CD4-positive, alpha-beta T cell treated with Interleukin-10 for 1 hour (primary cell): ENCODE results near the gene PODXL2.

ENCODE experiments used
- DNase-seq: peaks from one replicate; pipeline ENCODE4 v3.0.0-alpha.2; 2020

PODXL2 gene

DNA sequence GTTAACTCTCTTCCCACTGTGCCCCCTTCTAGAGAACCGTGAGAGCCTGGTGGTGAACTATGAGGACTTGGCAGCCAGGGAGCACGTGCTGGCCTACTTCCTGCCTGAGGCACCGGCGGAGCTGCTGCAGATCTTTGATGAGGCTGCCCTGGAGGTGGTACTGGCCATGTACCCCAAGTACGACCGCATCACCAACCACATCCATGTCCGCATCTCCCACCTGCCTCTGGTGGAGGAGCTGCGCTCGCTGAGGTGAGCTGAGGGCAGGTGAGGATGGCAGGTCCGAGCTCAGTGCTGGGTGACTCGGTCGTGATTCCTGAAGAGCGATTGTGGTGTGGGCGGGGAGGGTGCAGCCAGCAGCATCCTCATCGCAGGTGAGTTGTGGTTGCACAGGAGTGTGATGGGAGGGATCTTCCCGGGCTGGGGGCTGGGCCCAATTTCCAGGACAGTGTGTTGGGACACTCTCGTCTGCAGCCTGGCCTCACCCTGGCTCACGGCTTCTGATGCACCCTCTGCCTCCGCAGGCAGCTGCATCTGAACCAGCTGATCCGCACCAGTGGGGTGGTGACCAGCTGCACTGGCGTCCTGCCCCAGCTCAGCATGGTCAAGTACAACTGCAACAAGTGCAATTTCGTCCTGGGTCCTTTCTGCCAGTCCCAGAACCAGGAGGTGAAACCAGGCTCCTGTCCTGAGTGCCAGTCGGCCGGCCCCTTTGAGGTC lies 22.7 kb upstream of the PODXL2 start:
- no peak for DNase-seq

DNA sequence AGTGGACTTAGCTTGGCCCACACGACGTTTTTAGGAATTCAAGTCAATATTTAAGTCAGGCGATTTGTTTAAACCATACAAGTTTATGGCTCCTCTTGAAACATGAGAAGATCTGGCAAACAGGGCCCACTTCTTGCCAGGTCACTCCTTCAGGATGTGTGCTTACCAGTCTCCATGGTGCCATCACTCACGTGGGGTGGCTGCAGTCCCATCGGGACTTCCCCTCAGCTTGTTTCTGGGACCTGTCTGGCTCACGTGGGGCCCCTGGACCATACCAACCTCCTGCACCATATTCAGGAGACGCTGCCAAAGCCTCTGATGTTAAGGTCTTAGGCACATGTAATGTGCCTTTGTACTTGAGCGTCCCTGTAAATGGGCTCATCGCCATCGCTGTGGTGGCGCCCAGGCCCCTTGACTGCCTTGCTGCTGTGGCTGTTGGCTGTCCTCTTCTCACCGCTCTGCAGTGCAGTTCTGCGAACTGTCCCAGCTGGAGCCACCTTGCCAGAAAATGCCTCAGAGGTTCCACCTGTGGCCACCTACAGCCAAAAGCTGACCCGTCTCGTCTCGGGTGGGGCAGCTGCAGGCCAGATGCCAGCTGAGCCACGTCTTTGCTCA lies 21.9 kb upstream of the PODXL2 start:
- DNase-seq: no peak

DNA sequence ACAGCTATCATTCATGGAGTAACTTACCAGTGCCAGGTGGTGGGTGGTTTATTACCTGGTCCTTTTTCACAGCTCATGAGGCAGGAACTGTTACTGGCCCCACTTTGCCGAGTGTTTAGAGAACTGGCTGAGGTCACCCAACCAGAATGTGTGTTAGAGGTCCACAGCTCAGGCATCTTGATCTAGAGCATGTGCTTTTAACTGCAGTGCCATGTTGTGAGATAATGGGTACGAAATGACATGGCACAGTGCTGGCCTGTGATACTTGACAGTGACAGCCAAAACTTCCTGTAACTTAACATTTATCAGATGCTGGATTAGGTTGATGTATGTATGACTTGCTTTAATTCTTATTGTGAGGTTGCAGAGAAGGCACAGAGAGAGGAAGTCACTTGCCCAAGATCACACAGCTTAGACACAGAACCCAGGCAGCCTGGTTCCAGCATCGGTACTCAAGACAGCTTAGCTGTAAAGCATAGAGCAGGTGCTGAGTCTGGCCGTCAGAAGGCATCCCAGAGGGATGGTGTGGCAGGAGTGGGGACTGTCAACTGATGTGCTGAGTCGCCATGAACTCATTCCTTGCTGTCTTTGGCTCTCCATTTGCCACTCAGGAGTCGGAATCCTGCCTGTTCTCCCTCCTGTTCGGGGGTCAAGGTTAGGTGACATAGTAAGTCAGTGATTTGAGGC lies 21.2 kb upstream of the PODXL2 start:
- DNase-seq: no peak

DNA sequence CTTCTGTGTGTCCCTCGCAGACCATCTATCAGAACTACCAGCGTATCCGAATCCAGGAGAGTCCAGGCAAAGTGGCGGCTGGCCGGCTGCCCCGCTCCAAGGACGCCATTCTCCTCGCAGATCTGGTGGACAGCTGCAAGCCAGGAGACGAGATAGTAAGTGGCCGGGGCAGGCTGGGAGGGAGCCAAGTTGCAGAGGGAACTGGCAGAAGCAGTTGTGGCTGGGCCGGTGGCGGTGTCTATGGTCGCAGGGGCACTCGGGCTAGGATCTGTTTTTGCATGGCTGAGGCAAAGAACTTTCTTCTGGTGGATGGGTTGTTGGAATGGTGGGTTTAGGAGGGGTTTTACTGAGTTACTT lies 20.6 kb upstream of the PODXL2 start:
- no peak for DNase-seq

DNA sequence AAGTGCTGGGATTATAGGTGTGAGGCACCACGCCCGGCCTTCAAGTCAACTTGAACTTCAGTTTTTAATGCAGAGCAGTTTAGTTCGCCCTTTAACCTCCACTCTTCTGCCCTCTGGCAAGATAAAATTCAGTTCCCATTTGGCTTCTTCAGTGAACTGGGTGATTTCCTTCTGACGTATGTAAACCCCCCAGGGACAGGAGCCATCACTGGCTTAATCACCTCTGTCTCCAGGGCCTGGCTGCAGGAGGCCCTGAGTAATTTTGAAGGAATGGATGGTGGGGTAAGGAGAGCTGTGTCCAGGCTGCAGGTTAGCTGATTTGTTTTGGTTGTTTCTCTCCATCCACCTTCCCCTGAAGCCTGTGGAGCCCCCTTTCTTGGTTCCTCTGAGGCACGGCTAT lies 18.9 kb upstream of the PODXL2 start:
- DNase-seq: no peak

DNA sequence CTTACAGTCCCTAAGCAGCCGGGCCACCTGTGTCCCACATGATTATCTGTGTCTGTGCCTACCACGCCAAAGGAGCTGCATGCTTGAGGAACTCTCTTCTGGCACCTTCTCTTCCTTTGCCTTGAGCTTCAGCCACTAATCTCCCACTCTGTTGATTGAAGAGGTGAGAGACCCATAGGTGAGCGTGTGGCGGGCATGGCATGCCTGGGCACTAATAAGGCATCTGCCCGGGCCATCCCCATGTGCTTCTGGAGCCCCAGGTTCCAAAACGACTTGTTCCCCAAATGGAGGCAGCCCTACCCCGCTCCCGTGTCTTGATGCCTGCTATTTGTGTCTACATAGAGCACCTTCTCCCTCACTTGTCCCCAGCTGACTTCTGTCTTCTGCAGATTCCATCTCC lies 17.7 kb upstream of the PODXL2 start:
- DNase-seq: no peak

DNA sequence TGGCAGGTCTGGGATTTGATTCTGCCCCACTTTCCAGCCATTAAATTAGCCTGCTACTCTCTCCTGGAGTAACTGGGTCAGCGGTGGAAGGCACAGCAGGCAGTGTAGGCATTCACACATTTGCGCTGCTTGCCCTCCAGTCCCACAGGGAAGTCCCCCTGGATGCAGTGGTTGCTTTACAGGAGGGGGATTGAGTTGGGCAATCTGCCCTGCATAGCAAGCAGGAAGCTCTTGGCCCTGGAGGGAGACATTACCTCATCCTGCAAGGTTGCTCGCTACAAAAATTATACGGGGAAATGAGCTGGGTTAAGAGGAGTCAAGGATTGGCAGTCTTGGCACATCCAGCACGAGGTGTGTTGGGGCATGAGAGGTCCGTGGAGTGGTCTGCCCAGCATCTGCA lies 16.0 kb upstream of the PODXL2 start:
- no peak for DNase-seq

DNA sequence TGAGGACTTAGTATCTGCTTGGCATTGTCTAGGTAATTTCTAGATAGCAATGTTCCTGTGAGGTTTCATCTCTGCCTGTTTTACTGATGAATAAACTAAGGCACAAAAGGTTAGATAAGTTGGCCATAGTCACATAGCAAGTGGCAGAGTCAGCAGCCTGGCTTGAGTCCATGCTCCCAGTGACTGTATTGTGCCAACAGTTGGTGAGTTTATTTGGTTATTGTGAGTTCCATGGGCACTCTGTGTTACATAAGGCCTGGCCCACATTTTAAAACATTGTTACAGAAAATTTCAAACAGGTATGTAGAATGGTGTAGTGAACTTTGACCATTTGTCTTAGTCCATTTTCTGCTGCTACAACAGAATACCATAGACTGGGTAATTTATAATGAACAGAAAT lies 15.6 kb upstream of the PODXL2 start:
- no peak for DNase-seq

DNA sequence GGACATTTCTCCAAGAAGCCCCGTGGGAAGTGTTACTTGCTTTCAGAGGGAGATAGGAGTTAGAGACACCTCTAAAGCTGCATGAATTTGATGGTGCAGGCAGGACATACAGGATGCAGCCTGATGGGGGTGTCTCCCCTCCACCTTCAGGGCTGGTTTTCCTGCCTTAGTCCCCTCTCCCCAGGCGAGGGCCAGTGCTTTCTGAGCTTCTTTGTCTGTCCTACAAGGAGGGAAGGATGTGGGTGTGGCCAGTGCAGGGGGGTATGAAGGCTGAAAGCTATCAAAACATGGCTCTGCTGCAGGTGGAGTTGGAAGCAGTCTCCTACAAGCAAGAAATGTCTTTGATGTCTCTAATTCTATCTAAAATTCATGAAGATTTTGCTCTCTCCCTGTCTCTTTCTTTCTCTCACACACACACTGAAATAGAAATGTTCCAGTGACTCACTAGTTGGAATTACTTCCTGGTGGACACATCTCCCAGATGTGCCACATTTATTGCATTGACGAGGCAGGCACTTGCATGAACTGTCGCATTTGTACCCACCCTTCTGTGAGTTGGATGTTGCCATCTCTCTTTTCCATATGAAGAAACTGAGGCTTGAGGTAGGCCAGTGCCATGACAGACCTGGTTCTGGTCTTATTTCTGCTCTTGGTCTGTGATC lies 13.9 kb upstream of the PODXL2 start:
- no peak for DNase-seq

DNA sequence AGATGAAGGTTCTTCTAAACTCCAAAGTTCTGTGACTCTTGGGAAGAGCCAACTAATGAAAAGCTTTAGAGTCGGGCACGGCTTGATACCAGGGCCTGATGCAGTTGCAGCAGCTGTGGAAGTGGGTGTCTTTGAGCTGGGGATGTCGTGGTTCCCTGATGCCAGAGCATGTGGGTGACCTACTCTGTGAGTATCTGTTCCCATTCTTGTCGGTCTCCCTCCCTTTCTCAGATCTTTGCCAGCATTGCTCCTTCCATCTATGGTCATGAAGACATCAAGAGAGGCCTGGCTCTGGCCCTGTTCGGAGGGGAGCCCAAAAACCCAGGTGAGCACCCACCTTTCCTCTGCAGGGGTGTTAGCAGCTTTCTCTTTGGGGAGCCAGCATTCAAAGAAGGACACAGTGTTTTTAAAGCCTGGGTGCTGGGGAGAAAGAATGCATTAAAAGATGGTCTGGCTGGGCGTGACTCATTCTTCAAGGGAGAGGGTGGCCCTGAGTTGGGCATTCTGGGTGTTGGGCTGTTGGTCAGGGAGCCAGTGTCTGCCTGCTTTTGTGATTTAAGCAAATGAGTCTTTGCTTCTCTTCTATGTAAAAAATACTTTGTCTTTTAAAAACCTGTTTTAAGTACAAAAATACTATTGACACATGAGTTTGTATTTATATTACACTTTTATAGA lies 13.2 kb upstream of the PODXL2 start:
- DNase-seq: no peak

DNA sequence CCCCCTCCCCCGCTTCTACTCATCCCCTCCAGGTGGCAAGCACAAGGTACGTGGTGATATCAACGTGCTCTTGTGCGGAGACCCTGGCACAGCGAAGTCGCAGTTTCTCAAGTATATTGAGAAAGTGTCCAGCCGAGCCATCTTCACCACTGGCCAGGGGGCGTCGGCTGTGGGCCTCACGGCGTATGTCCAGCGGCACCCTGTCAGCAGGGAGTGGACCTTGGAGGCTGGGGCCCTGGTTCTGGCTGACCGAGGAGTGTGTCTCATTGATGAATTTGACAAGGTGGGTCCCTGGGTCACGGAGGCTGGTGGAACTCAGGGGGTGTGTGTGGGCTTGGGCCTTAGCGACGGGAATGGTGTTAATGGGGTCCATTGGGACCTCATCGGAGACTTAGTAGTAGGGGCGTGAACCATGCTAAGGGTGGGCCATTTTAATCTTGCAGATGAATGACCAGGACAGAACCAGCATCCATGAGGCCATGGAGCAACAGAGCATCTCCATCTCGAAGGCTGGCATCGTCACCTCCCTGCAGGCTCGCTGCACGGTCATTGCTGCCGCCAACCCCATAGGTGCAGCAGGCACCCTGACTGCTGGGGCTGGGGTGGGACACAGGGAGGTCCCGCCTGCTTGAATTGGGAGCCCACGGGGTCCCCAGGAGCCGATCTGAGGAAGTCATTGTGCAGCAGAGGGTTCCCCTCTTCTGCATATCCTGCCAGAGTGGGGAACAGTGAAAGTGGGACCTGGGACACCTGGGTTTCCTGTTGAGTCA lies 12.0 kb upstream of the PODXL2 start:
- no peak for DNase-seq

DNA sequence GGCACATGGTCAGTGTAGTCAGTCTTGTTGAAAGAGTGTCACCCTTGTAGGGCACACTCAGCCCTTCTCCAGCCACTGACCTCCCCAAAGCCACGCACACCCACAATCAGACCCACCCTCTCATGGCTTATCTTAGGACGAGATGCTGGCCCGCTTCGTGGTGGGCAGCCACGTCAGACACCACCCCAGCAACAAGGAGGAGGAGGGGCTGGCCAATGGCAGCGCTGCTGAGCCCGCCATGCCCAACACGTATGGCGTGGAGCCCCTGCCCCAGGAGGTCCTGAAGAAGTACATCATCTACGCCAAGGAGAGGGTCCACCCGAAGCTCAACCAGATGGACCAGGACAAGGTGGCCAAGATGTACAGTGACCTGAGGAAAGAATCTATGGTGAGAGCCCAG lies 10.1 kb upstream of the PODXL2 start:
- no peak for DNase-seq

DNA sequence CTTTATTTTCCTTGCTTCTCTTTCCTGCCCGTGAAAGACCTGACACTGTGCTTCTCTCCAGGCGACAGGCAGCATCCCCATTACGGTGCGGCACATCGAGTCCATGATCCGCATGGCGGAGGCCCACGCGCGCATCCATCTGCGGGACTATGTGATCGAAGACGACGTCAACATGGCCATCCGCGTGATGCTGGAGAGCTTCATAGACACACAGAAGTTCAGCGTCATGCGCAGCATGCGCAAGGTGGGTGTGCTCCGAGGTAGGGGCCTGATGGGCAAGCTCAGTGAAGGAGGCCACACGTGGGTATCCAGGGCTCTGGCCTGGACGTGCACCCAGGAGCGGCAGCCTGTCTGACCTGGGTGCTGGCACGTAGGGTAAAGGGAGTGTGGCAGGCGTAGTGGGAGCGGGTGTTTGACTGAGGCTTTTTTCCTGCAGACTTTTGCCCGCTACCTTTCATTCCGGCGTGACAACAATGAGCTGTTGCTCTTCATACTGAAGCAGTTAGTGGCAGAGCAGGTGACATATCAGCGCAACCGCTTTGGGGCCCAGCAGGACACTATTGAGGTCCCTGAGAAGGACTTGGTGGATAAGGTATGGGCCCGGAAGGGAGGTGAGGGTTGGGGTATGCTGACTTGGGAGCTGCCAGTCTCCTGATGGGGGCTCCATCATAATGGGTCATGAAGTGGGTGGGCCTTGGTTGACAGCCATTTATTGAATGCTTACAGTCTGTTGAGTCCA lies 8.2 kb upstream of the PODXL2 start:
- DNase-seq: no peak

DNA sequence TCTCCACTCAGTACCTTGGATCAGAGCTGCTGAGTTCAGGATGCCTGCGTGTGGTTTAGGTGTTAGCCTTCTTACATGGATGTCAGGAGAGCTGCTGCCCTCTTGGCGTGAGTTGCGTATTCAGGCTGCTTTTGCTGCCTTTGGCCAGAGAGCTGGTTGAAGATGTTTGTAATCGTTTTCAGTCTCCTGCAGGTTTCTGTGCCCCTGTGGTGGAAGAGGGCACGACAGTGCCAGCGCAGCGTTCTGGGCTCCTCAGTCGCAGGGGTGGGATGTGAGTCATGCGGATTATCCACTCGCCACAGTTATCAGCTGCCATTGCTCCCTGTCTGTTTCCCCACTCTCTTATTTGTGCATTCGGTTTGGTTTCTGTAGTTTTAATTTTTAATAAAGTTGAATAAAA lies 7.0 kb upstream of the PODXL2 start:
- no peak for DNase-seq

DNA sequence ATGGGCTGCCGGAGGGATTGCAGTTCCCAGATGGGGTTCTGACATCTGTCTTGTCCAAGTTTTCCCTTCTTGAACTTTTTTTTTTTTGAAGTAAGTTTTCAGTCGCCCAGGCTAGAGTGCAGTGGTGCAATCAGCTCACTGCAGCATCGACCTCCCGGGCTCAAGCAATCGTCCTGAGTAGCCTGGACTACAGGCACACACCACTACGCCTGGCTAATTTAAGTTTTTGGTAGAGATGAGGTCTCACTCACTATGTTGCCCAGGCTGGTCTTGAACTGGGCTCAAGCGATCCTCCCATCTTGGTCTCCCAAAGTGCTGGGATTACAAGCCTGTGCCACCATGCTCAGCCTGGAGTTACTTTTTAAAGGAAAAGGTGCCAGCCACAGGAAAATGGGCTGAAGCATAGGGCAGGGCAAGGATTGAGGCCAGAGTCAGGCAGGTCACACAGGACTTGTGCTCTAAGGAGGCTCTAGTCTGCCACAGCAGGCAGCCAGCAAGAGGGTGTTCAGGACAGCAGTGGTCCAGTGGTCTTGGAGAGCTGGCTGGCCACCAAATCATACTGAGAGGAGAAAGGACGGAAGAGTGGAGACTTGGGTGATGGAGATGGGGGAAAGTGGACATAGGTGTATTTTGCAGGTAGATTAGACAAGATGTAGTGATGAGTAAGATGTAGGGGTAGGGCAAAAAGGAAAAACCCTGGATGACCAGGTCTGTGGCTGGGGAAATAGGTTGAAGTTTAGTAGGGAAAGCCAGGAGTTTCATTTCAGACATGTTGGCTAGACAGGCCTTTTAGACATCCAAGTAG lies 6.0 kb upstream of the PODXL2 start:
- no peak for DNase-seq

DNA sequence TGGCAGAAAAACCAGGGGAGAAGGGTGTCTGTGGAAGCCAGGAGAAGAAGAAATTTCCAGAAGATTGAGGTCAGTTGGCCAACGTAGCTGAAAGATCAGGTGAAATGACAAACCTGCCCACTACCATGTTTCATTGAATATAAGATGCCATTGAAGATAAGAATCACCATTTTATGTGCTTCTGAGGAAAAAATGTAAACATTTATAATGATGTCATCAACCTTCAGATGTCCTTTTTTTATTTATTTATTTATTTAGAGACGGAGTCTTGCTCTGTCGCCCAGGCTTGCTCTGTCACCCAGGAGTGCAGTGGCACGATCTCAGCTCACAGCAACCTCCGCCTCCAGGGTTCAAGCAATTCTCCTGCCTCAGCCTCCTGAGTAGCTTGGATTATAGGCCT lies 4.9 kb upstream of the PODXL2 start:
- no peak for DNase-seq

DNA sequence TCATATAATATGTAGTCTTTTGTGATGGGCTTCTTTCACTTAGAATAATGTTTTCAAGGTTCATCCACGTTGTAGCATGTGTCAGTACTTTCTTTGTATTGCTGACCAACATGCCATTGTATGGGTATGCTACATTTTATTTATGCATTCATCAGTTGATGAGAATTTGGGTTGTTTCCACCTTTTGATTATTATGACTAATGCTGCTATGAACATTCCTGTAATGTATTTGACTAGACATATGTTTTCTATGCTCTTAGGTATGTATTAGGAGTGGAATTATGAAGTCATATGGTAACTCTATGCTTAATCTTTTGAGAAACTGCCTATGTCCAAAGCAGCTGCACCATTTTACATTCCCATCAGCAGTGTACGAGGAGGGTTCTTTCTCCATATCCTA lies 3.2 kb upstream of the PODXL2 start:
- DNase-seq: no peak

DNA sequence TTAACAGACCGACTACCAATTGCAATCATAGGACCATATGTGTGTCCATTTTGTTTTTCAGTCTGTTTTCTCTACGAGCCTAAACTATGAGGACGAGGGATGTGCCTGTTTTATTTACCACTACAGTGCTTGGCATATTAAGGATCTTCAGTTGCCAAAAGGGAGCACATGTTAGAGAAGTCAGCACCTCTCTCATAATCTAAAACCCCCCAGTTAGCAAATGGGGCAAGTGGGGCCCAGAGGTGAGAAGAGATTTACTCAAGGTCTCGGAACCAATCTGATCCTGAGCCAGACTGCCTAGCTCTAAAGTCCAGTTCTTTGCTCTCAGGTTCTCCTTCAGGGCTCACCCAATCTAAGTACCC lies 578 bp upstream of the PODXL2 start:
- no peak for DNase-seq

DNA sequence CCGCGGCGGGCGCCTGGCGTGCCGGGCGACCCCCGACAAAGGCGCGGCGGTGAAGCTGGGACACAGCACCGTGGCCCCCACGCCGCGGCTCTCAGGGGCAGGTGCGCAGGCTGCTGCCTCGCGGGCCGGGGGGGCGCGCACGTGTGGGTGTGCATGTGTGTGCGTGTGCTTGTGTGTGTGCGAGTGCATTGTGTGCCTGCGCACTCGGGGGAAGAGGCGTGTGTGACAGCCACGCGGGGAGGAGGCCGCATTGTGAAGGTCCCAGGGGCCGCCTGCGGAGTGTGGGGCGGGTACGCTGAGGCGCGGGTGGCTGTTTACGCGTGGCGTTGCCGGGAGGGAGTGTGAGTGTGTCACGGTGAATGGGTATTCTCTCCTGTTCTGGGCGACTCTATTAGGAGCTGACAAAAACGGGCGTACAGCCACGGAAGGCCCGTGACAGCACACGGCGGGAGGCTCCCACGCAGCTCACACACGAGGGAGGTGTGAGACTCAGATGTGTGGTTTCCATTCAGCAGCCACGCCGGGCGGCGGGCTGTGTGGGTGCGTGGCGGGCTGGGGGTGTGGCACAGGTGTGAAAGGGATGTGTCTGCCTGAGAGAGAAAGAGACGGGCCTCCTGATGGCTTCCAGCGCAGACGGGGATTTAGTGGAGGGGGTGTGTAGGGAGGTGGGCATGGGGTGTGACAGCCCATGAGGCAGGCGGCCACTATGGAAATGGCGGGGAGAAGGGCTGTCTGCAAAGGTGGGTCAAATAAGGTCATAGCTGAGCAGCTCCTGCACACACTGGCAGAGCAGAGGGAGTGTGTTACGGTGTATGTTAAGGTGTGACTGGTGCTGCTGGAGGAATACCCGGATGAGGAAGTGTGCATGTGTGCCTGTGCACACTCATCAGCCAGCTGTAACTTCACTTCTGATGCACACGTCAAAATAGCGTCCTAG lies 750 bp downstream of the PODXL2 start:
- peak; percentile 50 for DNase-seq
